Vagina (tissue), 2 donors: ENCODE data around the gene NRL. TPM values are rescaled to one million over a fixed set of nuclear protein-coding genes. Genes with fewer than 3 reads are reported as not detected.

Experiments
- DNase-seq, 2 donors: peaks; one replicate each; pipeline ENCODE4 v3.0.0-alpha.2; 2017; ENCODE audit errors: extremely low spot score in 2 of 2
- H3K27ac ChIP-seq: fragments of 200-600 bp; sonication (generic); one replicate; pipeline ENCODE4 v1.5.1; 2019
- H3K27me3 ChIP-seq: fragments of 200-600 bp; sonication (generic); one replicate; pipeline ENCODE4 v1.5.1; 2019
- H3K36me3 ChIP-seq, 2 donors: fragments of 200-600 bp; sonication (generic); one replicate each; pipeline ENCODE4 v1.5.1; 2017 to 2019
- H3K4me1 ChIP-seq: fragments of 200-600 bp; sonication (generic); one replicate; pipeline ENCODE4 v1.5.1; 2019
- H3K4me3 ChIP-seq, 2 donors: fragments of 200-600 bp; sonication (generic); 1 replicate in 1 of 2; 2 replicates in 1 of 2; pipeline ENCODE4 v1.5.1; 2016 to 2019
- H3K9me3 ChIP-seq: fragments of 200-600 bp; sonication (generic); one replicate; pipeline ENCODE4 v1.5.1; 2019
- POLR2A ChIP-seq, 2 donors: fragments of 450-650 bp; IDR thresholded peaks; one replicate each; pipeline ENCODE4 v1.6.1; 2017; ENCODE audit warnings: antibody characterized with exemption in 2 of 2, mild to moderate bottlenecking in 2 of 2, moderate library complexity in 2 of 2
- POLR2AphosphoS5 ChIP-seq, 2 donors: sonication (generic); formaldehyde crosslinking; IDR thresholded peaks; one replicate each; pipeline ENCODE4 v1.9.0; 2017; ENCODE audit warnings: antibody characterized with exemption in 2 of 2, mild to moderate bottlenecking in 2 of 2, low read depth in 1 of 2; ENCODE audit not compliant: insufficient read depth in 1 of 2
- intact Hi-C: fragments of 100-400 bp; cut with DNase I; formaldehyde crosslinking; loops from one replicate; pipeline ENCODE4 v1.15.1; 2023
- total RNA-seq: library from RNA; depleted of rRNA; stranded (reverse); fragments of >200 nt; gene quantifications from one replicate; pipeline ENCODE4 v1.2.3, GENCODE V29; 2016
- TF ChIP-seq, protein P1 (sequence below), 3 experiments: fragments of 450-650 bp in 2 of 3; fragments of 200-600 bp in 1 of 3; sonication (generic) in 1 of 3; IDR thresholded peaks; one replicate each; pipeline ENCODE4 v1.5.1; 2017 to 2019; ENCODE audit warnings: antibody characterized with exemption in 3 of 3, mild to moderate bottlenecking in 2 of 3, moderate library complexity in 2 of 3

Gene NRL
- total RNA-seq, 1 donor from 2014 or later = 1.2 TPM

GRCh38 chr14:24068711-24069410 lies 45.9 kb downstream of the NRL start:
- no peak for DNase-seq
- H3K4me1 ChIP-seq = peaks cover 13% of the 10 kb centered on the region
- no peak overlapping the region for H3K4me3 ChIP-seq
- no peaks in the 10 kb centered on the region for H3K27me3 ChIP-seq
- no peak overlapping the region for H3K27ac ChIP-seq
- TF ChIP-seq, protein P1, sequence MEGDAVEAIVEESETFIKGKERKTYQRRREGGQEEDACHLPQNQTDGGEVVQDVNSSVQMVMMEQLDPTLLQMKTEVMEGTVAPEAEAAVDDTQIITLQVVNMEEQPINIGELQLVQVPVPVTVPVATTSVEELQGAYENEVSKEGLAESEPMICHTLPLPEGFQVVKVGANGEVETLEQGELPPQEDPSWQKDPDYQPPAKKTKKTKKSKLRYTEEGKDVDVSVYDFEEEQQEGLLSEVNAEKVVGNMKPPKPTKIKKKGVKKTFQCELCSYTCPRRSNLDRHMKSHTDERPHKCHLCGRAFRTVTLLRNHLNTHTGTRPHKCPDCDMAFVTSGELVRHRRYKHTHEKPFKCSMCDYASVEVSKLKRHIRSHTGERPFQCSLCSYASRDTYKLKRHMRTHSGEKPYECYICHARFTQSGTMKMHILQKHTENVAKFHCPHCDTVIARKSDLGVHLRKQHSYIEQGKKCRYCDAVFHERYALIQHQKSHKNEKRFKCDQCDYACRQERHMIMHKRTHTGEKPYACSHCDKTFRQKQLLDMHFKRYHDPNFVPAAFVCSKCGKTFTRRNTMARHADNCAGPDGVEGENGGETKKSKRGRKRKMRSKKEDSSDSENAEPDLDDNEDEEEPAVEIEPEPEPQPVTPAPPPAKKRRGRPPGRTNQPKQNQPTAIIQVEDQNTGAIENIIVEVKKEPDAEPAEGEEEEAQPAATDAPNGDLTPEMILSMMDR (IDR thresholded peaks at IDR 0.05) = no peak
- TF ChIP-seq POLR2A (IDR thresholded peaks at IDR 0.05) (no peak), POLR2AphosphoS5 (IDR thresholded peaks at IDR 0.05; ENCODE audit: insufficient read depth in 1 of 2, low read depth in 1 of 2) (no peak)
- no peaks in the 10 kb centered on the region for H3K9me3 ChIP-seq
- intact Hi-C loops = no loop called here
- H3K36me3 ChIP-seq = no peaks in the 10 kb centered on the region

- H3K4me1 ChIP-seq = peaks cover 4% of the 10 kb centered on the region
- TF ChIP-seq POLR2AphosphoS5 (IDR thresholded peaks at IDR 0.05; ENCODE audit: insufficient read depth in 1 of 2, low read depth in 1 of 2) (no peak), POLR2A (IDR thresholded peaks at IDR 0.05) (no peak)
- TF ChIP-seq, protein P1 (IDR thresholded peaks at IDR 0.05) = no peak
- H3K9me3 ChIP-seq = no peaks in the 10 kb centered on the region
- no peak overlapping the region for H3K27ac ChIP-seq
- no peak for DNase-seq
- H3K4me3 ChIP-seq = no peak overlapping the region
- H3K27me3 ChIP-seq = no peaks in the 10 kb centered on the region
- H3K36me3 ChIP-seq = no peaks in the 10 kb centered on the region
- intact Hi-C loops = no loop called here
Measured at GRCh38 chr14:24067133-24068082, 47.3 kb downstream of the NRL start.

DNA sequence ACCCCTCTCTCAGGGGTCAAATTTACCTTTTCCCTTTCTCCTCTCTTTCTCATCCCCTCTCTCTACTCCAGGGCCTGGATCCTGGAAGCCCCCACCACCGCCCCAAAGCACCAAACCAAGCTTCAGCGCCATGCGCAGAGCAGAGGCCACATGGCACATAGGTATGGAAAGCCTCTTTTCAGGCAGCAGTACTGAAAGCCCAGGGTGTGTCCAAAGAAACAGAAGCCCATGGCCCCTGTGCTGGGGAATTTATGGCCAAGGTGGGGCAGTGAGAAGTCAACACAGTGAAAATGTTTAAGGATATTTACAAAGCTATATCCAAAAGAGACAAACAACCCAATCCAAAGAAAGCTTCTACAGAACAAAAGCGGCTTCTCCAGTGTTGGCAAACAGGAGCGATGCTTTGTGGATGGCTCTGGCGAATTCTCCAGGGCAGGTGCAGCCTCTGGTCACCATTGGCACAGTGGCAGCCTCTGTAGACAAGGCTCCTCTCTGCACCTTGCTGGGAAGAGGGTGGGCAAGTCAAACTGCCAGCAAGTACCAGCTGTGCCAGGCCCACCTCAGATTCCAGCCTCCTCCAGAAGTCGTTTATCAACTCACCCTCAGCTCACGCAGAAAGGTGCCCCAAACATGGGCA lies 48.1 kb downstream of the NRL start:
- Histone ChIP-seq H3K4me1 (no peaks in the 10 kb centered on the region), H3K36me3 (no peaks in the 10 kb centered on the region), H3K9me3 (no peaks in the 10 kb centered on the region), H3K27me3 (no peaks in the 10 kb centered on the region), H3K4me3 (no peak overlapping the region), H3K27ac (no peak overlapping the region)
- intact Hi-C loops = no loop called here
- no peak for TF ChIP-seq POLR2AphosphoS5 (IDR thresholded peaks at IDR 0.05; ENCODE audit: insufficient read depth in 1 of 2, low read depth in 1 of 2)
- TF ChIP-seq, protein P1 (IDR thresholded peaks at IDR 0.05) = no peak
- no peak for DNase-seq

- H3K4me1 ChIP-seq = no peaks in the 10 kb centered on the region
- H3K36me3 ChIP-seq = no peaks in the 10 kb centered on the region
- TF ChIP-seq POLR2AphosphoS5 (IDR thresholded peaks at IDR 0.05; ENCODE audit: insufficient read depth in 1 of 2, low read depth in 1 of 2) (no peak), POLR2A (IDR thresholded peaks at IDR 0.05) (no peak)
- TF ChIP-seq, protein P1 (IDR thresholded peaks at IDR 0.05) = no peak
- intact Hi-C loops = no loop called here
- no peak overlapping the region for H3K27ac ChIP-seq
- no peaks in the 10 kb centered on the region for H3K27me3 ChIP-seq
- no peak overlapping the region for H3K4me3 ChIP-seq
- no peaks in the 10 kb centered on the region for H3K9me3 ChIP-seq
- no peak for DNase-seq
Measured at GRCh38 chr14:24065408-24065807, 49.3 kb downstream of the NRL start.
